Nephron progenitor cell (in vitro differentiated cells): ENCODE data around the gene SLC5A8.
"Not testable (repeated sequence)": the region's sequence is repeated elsewhere in the genome, so short reads cannot be mapped to it uniquely, and the experiment has no call there.

Source experiments
- DNase-seq: peaks from one replicate; pipeline ENCODE4 v3.0.0; 2021
- H3K27ac Mint-ChIP-seq: 2 replicates; pipeline ENCODE4 v1.8.0; 2021; ENCODE audit warnings: mild to moderate bottlenecking, moderate library complexity, mixed read lengths
- H3K27me3 Mint-ChIP-seq: 2 replicates; pipeline ENCODE4 v1.8.0; 2021; ENCODE audit warnings: mild to moderate bottlenecking, low read depth, mixed read lengths; ENCODE audit not compliant: poor library complexity
- H3K36me3 Mint-ChIP-seq: 2 replicates; pipeline ENCODE4 v1.8.0; 2021; ENCODE audit warnings: low read depth, mixed read lengths
- H3K4me1 Mint-ChIP-seq: 2 replicates; pipeline ENCODE4 v1.8.0; 2021; ENCODE audit warnings: mixed read lengths
- H3K4me3 Mint-ChIP-seq: 2 replicates; pipeline ENCODE4 v1.8.0; 2021; ENCODE audit warnings: mild to moderate bottlenecking, moderate library complexity, mixed read lengths
- H3K9me3 Mint-ChIP-seq: 2 replicates; pipeline ENCODE4 v1.8.0; 2021; ENCODE audit warnings: mild to moderate bottlenecking, moderate library complexity, mixed read lengths
- TF ChIP-seq, protein P1 (sequence below): fragments of 200-600 bp; sonication (generic); IDR thresholded peaks from 2 replicates; pipeline ENCODE4 v1.5.0; 2021; ENCODE audit warnings: antibody characterized with exemption

The SLC5A8 gene

DNA sequence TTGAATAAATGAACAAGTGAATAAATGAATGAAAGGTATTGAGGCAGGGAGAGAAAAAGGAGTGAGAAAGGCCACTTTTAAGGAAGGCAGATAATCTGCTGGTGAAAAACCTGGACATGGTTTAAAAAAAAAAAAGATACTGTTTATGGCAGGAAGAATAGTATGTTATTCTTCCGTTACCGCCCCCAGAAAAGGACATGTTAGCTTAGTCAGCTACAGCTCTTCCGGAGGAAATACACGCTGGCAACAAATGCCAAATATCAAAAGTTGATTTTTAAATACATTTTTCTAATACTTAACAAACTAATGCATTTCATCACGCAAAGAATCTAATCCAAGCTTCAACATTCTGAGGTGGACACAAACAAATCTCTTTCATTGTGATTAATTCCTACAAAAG lies 43.2 kb downstream of the SLC5A8 start:
- TF ChIP-seq, protein P1, sequence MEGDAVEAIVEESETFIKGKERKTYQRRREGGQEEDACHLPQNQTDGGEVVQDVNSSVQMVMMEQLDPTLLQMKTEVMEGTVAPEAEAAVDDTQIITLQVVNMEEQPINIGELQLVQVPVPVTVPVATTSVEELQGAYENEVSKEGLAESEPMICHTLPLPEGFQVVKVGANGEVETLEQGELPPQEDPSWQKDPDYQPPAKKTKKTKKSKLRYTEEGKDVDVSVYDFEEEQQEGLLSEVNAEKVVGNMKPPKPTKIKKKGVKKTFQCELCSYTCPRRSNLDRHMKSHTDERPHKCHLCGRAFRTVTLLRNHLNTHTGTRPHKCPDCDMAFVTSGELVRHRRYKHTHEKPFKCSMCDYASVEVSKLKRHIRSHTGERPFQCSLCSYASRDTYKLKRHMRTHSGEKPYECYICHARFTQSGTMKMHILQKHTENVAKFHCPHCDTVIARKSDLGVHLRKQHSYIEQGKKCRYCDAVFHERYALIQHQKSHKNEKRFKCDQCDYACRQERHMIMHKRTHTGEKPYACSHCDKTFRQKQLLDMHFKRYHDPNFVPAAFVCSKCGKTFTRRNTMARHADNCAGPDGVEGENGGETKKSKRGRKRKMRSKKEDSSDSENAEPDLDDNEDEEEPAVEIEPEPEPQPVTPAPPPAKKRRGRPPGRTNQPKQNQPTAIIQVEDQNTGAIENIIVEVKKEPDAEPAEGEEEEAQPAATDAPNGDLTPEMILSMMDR: no peak
- H3K36me3 Mint-ChIP-seq: no peaks in the 10 kb centered on the region
- H3K27me3 Mint-ChIP-seq: peaks cover 12% of the 10 kb centered on the region
- no peaks in the 10 kb centered on the region for H3K4me1 Mint-ChIP-seq
- no peak overlapping the region for H3K27ac Mint-ChIP-seq
- H3K4me3 Mint-ChIP-seq: no peak overlapping the region
- no peaks in the 10 kb centered on the region for H3K9me3 Mint-ChIP-seq
- no peak for DNase-seq

DNA sequence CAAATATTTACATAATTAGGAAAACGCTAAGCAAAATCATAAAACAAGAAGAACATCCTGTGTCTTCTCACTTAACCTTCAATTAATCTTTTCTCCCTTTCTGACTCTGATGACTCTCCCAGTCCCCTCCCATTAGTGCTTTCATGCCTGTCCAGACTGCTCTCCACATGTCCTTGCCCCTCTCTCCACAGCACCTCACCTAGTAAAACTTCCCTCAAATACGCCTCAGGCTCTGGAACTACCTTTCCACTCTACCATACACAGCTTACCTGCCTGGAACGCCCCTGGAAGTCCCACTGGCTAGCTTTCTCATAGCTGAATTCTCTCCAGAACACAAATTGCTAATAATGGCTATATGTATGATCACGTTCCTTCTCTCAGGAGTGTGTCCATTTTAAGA lies 44.7 kb downstream of the SLC5A8 start:
- TF ChIP-seq, protein P1: no peak
- Mint-ChIP-seq H3K4me3 (no peak overlapping the region), H3K4me1 (no peaks in the 10 kb centered on the region), H3K9me3 (no peaks in the 10 kb centered on the region), H3K27me3 (peaks cover 12% of the 10 kb centered on the region), H3K36me3 (no peaks in the 10 kb centered on the region), H3K27ac (no peak overlapping the region)
- no peak for DNase-seq

DNA sequence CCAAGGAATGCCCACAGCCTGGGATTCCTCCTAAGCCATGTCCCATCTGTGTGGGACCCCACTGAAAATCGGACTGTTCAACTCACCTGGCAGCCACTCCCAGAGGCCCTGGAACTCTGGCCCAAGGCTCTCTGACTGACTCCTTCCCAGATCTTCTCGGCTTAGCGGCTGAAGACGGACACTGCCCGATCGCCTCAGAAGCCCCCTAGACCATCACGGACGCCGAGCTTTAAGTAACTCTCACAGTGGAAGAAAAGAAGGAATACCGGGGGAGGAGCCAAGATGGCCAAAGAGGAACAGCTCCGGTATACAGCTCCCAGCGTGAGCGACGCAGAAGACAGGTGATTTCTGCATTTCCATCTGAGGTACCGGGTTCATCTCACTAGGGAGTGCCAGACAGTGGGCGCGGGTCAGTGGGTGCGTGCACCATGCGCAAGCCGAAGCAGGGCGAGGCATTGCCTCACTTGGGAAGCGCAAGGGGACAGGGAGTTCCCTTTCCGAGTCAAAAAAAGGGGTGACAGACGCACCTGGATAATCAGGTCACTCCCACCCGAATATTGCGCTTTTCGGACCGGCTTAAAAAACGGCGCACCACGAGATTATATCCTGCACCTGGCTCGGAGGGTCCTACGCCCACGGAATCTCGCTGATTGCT lies 64.1 kb downstream of the SLC5A8 start:
- H3K36me3 Mint-ChIP-seq, H3K27ac Mint-ChIP-seq, H3K4me1 Mint-ChIP-seq, DNase-seq, H3K27me3 Mint-ChIP-seq, H3K9me3 Mint-ChIP-seq: not testable (repeated sequence)
- peak overlapping the region; percentile 84 for H3K4me3 Mint-ChIP-seq

GRCh38 chr12:101127521-101128219 lies 82.4 kb downstream of the SLC5A8 start:
- H3K27me3 Mint-ChIP-seq: peaks cover 9% of the 10 kb centered on the region
- H3K4me3 Mint-ChIP-seq: no peak overlapping the region
- no peaks in the 10 kb centered on the region for H3K36me3 Mint-ChIP-seq
- TF ChIP-seq, protein P1: no peak
- no peak overlapping the region for H3K27ac Mint-ChIP-seq
- DNase-seq: peak; percentile 27
- H3K4me1 Mint-ChIP-seq: no peaks in the 10 kb centered on the region
- peaks cover 5% of the 10 kb centered on the region for H3K9me3 Mint-ChIP-seq

GRCh38 chr12:101117842-101118241 lies 92.2 kb downstream of the SLC5A8 start:
- Mint-ChIP-seq H3K36me3 (no peaks in the 10 kb centered on the region), H3K27me3 (peaks cover 2% of the 10 kb centered on the region), H3K27ac (no peak overlapping the region), H3K4me3 (no peak overlapping the region), H3K9me3 (peaks cover 11% of the 10 kb centered on the region), H3K4me1 (peaks cover 4% of the 10 kb centered on the region)
- no peak for DNase-seq
- TF ChIP-seq, protein P1: no peak

DNA sequence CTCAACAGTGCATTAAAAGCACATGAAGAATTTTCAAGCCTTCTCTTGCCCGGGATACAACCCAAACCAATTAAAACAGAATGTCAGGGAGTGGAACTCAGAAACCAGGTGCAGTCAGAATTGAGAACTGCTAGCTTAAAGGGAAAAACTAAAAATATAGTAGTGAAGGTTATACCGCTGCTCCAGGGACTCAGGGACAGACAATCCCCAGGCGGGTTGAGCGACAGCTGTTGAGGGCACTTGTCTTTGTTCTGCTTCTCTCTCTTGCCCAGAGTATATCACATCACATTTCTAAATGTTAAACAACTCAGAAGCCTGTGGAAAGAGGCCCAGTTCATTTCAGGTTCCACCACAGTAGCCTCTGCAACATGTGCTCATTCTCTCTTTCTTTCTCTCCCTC lies 93.1 kb downstream of the SLC5A8 start:
- H3K27ac Mint-ChIP-seq: no peak overlapping the region
- no peak overlapping the region for H3K4me3 Mint-ChIP-seq
- no peak for DNase-seq
- peaks cover 11% of the 10 kb centered on the region for H3K9me3 Mint-ChIP-seq
- TF ChIP-seq, protein P1: no peak
- H3K36me3 Mint-ChIP-seq: no peaks in the 10 kb centered on the region
- H3K27me3 Mint-ChIP-seq: peaks cover 2% of the 10 kb centered on the region
- peaks cover 4% of the 10 kb centered on the region for H3K4me1 Mint-ChIP-seq
